Epithelial cell of esophagus (primary cell): Measurements from ENCODE around the gene ZNF587B.
"Not testable (repeated sequence)": the region's sequence is repeated elsewhere in the genome, so short reads cannot be mapped to it uniquely, and the experiment has no call there.

Experiments
- DNase-seq: peaks from one replicate; pipeline ENCODE4 v3.0.0; 2010; ENCODE audit warnings: low read depth
- H3K4me3 ChIP-seq: 2 replicates; pipeline ENCODE4 v1.5.1; 2011; ENCODE audit warnings: mild to moderate bottlenecking, low read length, control low read depth
- TF ChIP-seq, protein P1 (sequence below): IDR thresholded peaks from 2 replicates; pipeline ENCODE4 v1.5.1; 2011; ENCODE audit warnings: low read depth, mild to moderate bottlenecking, low read length, control low read depth, inconsistent platforms; ENCODE audit not compliant: insufficient read depth; ENCODE audit errors: missing control alignments

The ZNF587B gene

GRCh38 chr19:57841122-57841763 lies 11.1 kb downstream of the ZNF587B start:
- TF ChIP-seq, protein P1, sequence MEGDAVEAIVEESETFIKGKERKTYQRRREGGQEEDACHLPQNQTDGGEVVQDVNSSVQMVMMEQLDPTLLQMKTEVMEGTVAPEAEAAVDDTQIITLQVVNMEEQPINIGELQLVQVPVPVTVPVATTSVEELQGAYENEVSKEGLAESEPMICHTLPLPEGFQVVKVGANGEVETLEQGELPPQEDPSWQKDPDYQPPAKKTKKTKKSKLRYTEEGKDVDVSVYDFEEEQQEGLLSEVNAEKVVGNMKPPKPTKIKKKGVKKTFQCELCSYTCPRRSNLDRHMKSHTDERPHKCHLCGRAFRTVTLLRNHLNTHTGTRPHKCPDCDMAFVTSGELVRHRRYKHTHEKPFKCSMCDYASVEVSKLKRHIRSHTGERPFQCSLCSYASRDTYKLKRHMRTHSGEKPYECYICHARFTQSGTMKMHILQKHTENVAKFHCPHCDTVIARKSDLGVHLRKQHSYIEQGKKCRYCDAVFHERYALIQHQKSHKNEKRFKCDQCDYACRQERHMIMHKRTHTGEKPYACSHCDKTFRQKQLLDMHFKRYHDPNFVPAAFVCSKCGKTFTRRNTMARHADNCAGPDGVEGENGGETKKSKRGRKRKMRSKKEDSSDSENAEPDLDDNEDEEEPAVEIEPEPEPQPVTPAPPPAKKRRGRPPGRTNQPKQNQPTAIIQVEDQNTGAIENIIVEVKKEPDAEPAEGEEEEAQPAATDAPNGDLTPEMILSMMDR = no peak
- no peak for DNase-seq
- no peak overlapping the region for H3K4me3 ChIP-seq

DNA sequence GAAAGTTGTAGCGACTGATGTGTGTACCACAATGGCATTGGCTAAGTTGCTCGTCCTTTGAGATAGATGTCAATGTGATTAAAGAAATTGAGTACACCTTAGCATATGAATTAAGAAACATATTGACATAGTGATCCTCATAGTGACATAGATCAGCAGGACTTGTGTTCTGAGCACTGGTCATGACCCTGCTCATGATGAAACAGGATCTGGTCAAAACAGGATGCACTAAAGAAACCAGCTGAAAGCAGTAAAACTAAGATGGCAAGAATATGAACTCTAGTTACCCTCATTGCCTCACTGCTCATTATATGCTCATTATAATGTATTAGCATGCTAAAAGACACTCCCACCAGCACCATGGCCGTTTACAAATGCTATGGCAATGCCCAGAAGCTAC lies 17.1 kb downstream of the ZNF587B start:
- DNase-seq, H3K4me3 ChIP-seq: not testable (repeated sequence)

GRCh38 chr19:57849162-57849665 lies 19.1 kb downstream of the ZNF587B start:
- not testable (repeated sequence) for DNase-seq

GRCh38 chr19:57849666-57850473 lies 19.8 kb downstream of the ZNF587B start, which contains the start of gene ZNF587:
Gene ZNF587 (plus strand): TSS chr19:57849859. CDS start chr19:57850039, 180 bp downstream.
- DNase-seq = peak; percentile 89
- peak within 1 kb of the TSS; percentile 80 for H3K4me3 ChIP-seq

More at GRCh38 chr19:57849162-57849665, 19.1 kb downstream of the ZNF587B start:
- peak overlapping the region; percentile 80 for H3K4me3 ChIP-seq

GRCh38 chr19:57850553-57851017 lies 20.5 kb downstream of the ZNF587B start:
- DNase-seq = peak; percentile 73
- TF ChIP-seq, protein P1 = no peak
- H3K4me3 ChIP-seq = peak overlapping the region; percentile 80

DNA sequence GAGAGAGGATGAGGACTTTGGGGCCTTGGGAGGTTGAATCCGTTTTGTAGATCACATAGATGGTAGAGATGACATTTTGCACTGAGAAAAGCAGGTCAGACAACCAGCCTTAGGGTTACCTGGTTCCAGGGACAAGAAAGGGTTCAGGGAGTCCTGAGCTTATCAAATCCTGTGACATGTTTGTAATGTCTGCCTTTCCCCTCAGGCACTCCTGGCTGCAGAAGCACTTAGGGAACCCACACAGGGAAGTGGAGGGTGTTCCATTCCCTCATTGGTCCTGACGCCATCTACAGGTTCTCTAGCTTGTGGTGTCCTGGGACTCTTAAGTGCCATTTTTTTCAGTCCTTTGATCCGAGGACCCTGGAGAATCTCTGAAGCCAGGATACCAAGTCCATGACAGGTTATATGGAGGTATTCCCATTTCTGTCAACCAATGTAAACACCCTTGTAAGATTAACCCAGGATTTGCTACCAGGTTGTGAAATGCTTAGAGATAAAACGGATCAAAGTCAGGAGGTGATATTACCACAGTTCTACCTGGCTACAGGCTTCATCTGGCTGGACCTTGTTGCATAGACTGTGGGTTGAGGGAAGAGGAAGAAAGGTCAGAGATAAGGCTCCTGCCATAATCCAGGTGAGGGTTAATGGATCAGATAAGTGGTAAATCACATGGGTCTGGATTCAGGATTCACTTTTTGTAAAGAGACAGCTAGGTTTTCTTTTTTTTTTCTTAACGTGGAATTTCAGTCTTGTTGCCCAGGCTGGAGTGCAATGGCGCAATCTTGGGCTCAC lies 21.9 kb downstream of the ZNF587B start:
- DNase-seq = not testable (repeated sequence)

GRCh38 chr19:57854117-57854516 lies 24.0 kb downstream of the ZNF587B start:
- H3K4me3 ChIP-seq, DNase-seq: not testable (repeated sequence)

More for the DNA sequence above, 21.9 kb downstream of the ZNF587B start:
- H3K4me3 ChIP-seq = not testable (repeated sequence)

GRCh38 chr19:57862351-57862750 lies 32.3 kb downstream of the ZNF587B start:
- H3K4me3 ChIP-seq, DNase-seq: not testable (repeated sequence)

GRCh38 chr19:57867868-57868492 lies 37.9 kb downstream of the ZNF587B start:
- DNase-seq = no peak
- no peak overlapping the region for H3K4me3 ChIP-seq
- TF ChIP-seq, protein P1 = no peak

GRCh38 chr19:57869655-57870054 lies 39.6 kb downstream of the ZNF587B start:
- not testable (repeated sequence) for DNase-seq, H3K4me3 ChIP-seq
